Fibroblast of villous mesenchyme (primary cell): ENCODE measurements around the gene MRPL19. TPM values are rescaled to one million over a fixed set of nuclear protein-coding genes. Genes with fewer than 3 reads are reported as not detected.

Experiments
- DNase-seq: peaks from one replicate; pipeline ENCODE4 v3.0.0-alpha.2; 2010; ENCODE audit warnings: low read depth
- H3K4me3 ChIP-seq: 2 replicates; pipeline ENCODE4 v1.5.1; 2011; ENCODE audit warnings: low read depth, mild to moderate bottlenecking, low read length
- CTCF ChIP-seq: IDR thresholded peaks from 2 replicates; pipeline ENCODE4 v1.5.1; 2012; ENCODE audit warnings: low read depth, mild to moderate bottlenecking, low read length; ENCODE audit not compliant: insufficient read depth
- total RNA-seq: library from RNA; depleted of rRNA; stranded (reverse); fragments of >200 nt; gene quantifications from 2 replicates; pipeline ENCODE4 v1.2.3, GENCODE V29; 2012

Gene MRPL19
- total RNA-seq, 1 donor, result 45.3 TPM

DNA sequence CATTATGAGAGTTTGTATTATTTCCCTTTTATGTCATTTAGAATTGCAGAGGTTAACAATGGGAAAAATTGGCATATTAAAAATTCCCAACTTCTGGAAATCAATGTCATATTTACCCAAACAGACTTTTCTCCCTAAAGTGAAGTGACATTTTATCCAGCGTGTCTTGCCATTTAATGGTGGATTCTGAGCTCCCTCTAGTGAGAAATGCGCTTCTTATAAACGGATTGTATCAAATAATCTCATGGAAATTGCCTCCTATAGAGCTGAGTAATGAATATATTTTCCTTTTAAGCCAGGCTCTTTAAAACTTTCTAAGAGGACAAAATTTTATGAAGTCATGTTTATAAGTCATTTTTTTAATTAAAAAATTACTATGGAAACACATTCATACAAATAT is 69.8 kb downstream of the MRPL19 start:
- TF ChIP-seq CTCF, result no peak
- DNase-seq, result peak; percentile 6
- H3K4me3 ChIP-seq, result no peak overlapping the region

GRCh38 chr2:75719616-75720015 is 73.0 kb downstream of the MRPL19 start:
- DNase-seq, result no peak
- no peak for TF ChIP-seq CTCF

DNA sequence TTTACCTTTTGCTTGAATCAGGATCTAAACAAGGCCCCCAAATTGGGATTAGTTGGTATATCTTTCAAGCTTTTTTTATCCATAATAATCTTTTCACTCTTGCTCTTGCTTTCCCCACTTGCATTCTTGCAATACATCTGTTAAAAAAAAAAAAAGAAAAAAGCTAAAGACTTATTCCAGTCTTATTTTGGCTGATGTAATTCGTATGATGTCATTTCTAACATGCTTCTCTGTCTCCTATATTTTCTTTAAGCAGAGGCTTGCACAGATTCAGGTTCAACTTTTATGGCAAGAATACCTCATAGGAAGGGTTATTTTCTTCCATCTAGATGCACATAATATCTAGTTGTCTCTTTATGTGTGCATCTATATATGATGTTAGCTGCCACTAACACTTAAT is 73.9 kb downstream of the MRPL19 start:
- no peak for DNase-seq
- H3K4me3 ChIP-seq, result no peak overlapping the region
- no peak for TF ChIP-seq CTCF

More at GRCh38 chr2:75719616-75720015, 73.0 kb downstream of the MRPL19 start:
- H3K4me3 ChIP-seq, result no peak overlapping the region

- no peak for TF ChIP-seq CTCF
- DNase-seq, result no peak
- H3K4me3 ChIP-seq, result no peak overlapping the region
Measured at GRCh38 chr2:75722687-75723086, 76.1 kb downstream of the MRPL19 start.

GRCh38 chr2:75728614-75729419 is 82.2 kb downstream of the MRPL19 start:
- no peak for DNase-seq
- no peak for TF ChIP-seq CTCF
- H3K4me3 ChIP-seq, result no peak overlapping the region

GRCh38 chr2:75729861-75730260 is 83.3 kb downstream of the MRPL19 start:
- peak; percentile 7 for DNase-seq
- peak; percentile 24 for TF ChIP-seq CTCF
- H3K4me3 ChIP-seq, result no peak overlapping the region

- TF ChIP-seq CTCF, result no peak
- DNase-seq, result no peak
- no peak overlapping the region for H3K4me3 ChIP-seq
Measured at GRCh38 chr2:75736276-75736675, 89.7 kb downstream of the MRPL19 start.
